Raji (cell line): Measurements from ENCODE around the gene BRSK2.

Source experiments
- POLR2A ChIP-seq: IDR thresholded peaks from 2 replicates; pipeline ENCODE4 v1.6.1; 2011; ENCODE audit warnings: low read depth, low read length, control low read depth; ENCODE audit not compliant: insufficient read depth

Gene BRSK2

DNA sequence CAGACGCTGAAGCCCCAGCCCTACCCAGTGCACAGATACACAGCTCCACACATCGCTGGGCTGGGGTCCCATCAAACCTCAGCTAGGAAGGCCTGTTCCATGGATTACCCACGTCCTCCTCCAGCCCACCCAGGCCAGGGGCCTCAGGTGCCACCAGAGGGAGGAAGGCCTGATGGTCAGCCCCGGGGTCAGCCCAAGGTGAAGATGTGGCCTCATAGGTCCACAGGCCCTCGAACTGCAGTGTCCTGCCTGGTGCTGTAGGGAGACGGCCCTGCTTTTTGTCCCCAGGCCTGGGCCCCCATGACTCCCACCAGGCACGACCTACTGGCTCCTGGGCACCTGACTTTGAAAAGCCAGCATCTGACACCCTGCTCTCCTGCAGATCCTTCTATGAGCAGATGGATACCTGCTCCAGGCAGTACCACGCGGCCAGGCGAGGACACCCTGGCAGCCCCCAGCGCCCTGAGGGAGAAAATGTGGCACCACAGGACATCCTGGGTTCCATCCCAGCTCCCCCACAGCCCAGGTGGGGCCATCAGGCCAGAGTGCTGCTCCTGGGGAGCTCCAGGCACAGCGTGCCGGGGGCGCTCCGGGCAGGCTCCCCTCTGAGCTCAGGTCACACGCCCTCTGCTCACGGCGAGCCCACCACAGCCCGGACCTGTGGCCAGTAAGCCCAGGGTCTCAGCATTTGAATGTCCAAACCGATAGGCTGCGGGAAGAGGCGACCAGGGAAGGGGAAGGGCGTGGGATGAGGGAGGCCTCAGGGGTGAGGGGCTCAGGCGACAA is 112.6 kb downstream of the BRSK2 start:
- no peak for TF ChIP-seq POLR2A

DNA sequence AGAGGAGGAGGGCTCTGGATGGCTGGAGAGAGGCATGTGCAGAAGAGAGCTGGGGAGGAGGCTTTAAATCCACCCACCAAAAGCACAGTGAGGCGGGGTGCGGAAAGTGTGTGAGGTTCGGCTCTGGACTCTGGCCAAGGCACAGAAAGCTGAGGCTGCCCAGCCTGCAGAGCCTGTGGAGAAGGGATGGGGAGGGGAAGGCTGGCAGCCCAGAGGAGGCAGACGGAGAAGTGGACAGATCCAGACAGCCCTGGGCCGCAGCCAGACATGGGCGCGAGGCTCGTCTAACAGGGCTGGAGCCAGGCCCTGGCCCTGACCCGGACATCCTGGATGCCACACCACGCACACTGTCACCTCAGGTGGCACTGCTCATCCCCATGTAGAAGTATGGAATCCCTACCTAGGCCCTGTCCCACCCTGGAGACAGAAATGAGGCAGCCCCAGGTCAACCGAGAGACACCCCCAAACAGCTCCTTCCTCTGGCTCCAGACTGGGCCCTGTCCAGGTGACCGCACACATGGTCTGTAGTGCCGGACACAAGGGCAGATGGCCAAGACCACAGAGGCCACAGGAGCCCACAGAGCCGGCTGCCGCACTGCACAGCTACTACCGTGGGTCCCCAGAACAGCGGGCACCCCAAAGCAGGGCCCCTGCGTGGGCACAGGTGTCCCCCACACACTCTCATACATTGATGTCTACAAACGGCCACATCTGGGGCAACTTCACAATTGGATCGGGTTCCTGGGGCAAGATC is 113.4 kb downstream of the BRSK2 start:
- no peak for TF ChIP-seq POLR2A

DNA sequence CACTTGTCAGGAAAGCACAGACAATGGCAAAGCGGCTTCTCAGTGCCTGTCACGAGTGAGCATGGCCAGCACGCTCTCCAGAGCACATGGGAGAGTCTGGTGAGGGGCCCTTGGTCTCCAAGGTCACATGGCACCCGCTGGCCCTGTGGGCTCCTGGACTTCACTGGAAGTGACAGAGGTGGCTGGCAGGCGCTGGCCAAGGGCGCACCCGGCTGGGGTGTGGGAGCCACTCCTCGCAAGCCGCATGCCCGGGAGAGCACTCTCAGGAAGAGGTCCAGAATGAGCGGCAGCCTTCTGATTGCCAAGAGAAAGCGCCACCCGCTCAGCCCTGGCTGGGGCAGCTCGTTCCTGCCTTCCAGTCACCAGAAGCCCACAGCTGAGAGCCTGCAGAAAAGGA is 114.0 kb downstream of the BRSK2 start:
- TF ChIP-seq POLR2A: no peak

- TF ChIP-seq POLR2A: no peak
These were observed 114.4 kb downstream of the BRSK2 start for GRCh38 chr11:1504138-1504537.

DNA sequence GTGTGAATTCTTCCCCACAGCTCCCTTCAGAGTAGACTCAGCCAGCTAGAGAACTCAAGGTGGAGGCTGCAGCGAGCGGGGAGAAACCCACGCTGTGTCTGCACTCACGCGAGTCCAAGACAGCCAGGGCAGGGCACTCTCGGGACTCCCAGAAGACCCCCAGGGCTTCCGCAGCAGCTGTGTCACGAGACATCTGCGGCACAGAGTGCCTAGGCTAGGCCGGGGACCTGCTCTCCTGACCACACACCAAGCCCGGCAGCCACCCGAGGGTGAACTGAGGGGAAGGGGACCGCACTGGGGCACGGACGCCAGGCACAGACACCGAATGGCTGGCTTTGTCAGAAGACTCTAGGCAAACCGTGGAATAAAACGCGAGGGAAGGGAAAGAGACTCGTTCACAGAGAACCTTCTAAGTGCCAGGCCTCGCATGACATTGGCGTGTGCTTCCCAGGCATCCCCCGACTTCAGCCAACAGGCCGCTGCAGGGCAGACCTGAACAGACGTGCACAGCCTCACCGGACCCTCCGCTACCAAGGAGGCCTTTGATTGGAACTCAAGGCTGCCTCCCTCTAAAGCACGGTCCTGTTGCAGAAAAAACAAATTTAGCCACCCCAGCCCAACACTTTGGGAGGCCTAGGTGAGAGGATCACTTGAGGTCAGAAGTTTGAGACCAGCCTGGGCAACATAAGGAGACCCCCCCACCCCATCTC is 115.0 kb downstream of the BRSK2 start:
- no peak for TF ChIP-seq POLR2A

- TF ChIP-seq POLR2A: no peak
These were observed 115.7 kb downstream of the BRSK2 start for GRCh38 chr11:1505480-1505879.

- TF ChIP-seq POLR2A: no peak
These were observed 117.2 kb downstream of the BRSK2 start for GRCh38 chr11:1506981-1507380.

GRCh38 chr11:1507381-1508140 is 117.8 kb downstream of the BRSK2 start:
- no peak for TF ChIP-seq POLR2A

DNA sequence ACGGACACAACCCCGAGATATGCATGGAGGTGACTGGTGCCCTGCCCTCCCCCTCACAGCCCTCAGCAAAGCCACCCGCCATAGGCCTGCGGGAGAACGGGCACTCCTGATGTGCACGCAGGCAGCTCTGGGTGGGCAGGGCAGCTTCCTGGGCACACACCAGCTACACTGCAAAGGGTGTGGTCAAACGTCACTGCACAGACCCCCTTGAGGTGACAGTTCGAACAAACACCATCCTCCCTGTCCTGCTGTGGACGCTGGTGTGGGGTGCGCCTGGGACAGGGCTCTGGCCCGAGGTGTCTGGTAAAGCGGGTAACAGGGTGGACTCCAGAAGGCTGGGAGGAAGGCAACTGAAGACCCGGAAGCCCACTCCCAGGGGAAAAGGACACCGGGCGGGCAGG is 118.8 kb downstream of the BRSK2 start:
- TF ChIP-seq POLR2A: no peak

DNA sequence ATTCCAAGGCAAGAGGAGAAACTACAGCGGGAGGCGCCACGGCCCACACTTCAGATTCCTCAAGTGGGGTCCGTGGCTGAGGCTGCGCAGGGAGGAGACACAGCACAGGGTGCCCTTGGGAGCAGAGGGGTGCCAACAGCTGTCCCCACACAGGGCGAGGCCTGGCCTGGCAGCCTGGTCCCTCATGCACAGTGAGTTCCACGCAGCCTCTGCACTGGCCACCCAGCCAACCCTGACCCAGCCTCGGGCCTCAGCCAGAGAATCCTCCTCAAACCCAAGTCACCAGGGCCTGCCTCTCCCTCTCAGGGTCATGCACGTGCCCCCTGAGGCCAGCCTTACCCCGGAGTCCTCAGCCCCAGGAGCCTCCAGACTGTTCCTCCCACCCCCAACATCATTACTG is 119.3 kb downstream of the BRSK2 start:
- no peak for TF ChIP-seq POLR2A

- no peak for TF ChIP-seq POLR2A
These were observed 120.0 kb downstream of the BRSK2 start for GRCh38 chr11:1509626-1510255.

DNA sequence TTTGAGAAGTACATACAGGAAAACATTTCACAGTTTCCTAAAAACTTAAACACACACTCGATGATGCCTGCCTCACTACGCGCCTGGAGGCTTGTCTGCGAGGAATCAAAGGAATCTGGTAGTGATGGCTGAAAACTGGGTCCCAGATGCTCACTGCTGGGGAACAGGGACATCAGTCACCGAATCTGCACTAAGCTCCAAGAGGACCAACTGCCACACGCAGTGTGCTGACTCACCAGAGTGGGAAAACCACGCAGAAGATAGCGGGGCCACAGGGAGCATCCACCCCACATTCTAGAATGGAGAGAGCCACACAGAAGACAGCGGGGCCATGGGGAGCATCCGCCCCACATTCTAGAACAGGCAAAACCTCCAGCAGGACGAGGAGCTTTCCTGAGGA is 121.2 kb downstream of the BRSK2 start:
- TF ChIP-seq POLR2A: no peak

- TF ChIP-seq POLR2A: no peak
These were observed 122.3 kb downstream of the BRSK2 start for GRCh38 chr11:1511937-1512496.
